ENCODE results near the gene PWWP2A.
"Not testable (repeated sequence)": the region's sequence is repeated elsewhere in the genome, so short reads cannot be mapped to it uniquely, and the experiment has no call there.

The PWWP2A gene

DNA sequence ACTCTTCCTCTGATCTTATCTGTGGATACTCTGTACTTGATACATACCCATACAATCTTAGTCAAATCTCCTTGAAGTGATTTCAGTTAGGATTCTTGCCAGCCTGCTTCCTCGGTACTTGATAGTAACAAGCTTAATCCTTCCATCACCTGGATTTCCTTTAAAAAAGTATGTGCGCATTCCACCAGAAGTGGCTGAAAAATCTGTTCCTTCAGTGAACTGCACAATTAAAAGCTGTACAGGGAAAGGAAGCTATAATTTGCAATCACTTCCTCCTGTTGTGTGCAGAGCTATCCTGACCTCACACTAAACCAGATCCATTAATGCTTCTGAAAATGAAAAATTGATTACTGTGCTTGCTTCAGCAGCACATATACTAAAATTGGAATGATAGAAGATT lies 47.3 kb downstream of the PWWP2A start:
- no peak for DNase-seq (ENCODE audit: low spot score)

DNA sequence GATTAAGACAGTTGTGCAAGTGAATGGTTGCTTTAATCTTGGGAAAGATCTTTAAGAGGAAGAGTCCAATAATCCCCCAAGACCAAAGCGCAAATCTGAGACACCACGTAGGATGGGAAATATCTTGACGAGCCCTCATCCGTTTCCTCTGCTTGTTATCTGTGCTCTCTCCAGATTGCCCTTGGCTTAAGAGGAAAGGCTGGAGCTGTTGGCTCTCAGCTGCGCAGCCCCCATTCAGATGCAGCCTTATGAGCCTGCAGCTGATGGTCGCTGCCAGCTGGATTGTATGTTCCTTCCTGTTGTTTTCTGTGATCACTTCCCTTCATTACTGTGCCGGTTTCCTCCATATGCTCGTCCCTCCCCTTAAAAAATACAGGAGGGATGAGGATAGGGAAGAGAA lies 47.7 kb downstream of the PWWP2A start:
- peak; percentile 64 for DNase-seq (ENCODE audit: low spot score)

DNA sequence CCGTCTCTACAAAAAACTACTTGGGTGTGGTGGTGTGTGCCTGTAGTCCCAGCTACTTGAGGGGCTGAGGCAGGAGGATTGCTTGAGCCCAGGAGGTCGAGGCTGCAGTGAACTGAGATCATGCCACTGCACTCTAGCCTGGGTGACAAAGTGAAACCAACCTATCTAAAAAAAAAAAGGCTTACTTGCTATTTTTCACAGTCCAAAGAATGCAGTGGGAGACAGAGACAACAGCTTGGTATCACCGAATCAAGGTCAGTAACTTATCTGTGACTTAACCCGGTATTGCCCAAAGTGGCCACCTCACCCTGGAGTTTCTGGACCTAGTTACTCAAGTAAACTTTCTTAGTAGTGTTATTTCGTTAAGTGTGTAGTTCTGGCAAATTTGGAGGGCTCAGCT lies 50.1 kb downstream of the PWWP2A start:
- not testable (repeated sequence) for DNase-seq (ENCODE audit: low spot score)

GRCh38 chr5:160064995-160065614 lies 54.1 kb downstream of the PWWP2A start:
- no peak for DNase-seq (ENCODE audit: low spot score)

GRCh38 chr5:160064417-160064810 lies 54.8 kb downstream of the PWWP2A start:
- no peak for DNase-seq (ENCODE audit: low spot score)

- no peak for DNase-seq (ENCODE audit: low spot score)
These were observed 57.5 kb downstream of the PWWP2A start for GRCh38 chr5:160061770-160062169.

DNA sequence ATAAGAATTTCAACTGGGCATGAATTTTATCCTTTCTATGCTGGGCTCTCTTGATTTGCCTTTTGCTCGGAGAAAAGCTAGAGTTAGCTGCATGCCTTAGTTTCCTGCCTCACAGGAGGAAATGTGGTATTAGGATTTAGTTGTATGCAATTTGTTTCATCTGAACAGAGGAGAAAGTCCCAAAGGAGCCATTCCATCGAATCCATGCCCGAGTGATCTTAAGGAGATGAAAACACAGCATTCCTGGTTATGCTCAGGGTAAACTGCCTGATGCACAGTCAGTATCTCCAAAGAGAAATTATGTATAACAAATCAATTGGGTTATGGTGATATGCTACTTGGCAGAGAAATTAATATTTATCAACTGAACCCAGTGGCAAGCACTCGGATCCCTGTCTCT lies 59.2 kb downstream of the PWWP2A start:
- DNase-seq (ENCODE audit: low spot score), result no peak

DNA sequence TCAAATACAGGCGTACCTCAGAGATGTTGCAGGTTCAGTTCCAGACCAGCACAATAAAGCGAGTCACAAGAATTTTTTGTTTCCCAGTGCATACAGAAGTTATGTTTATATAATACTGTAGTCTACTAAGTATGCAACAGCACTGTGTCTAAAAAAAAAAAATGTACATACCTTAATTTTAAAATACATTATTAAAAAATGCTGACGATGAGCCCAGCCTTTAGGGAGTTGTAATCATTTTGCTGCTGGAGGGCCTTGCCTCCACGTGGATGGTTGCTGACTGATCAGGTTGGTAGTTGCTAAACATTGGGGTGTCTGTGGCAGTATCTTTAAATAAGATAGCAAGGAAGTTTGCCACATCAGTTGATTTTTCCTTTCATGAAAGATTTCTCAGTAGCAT lies 62.0 kb downstream of the PWWP2A start:
- DNase-seq (ENCODE audit: low spot score), result no peak

DNA sequence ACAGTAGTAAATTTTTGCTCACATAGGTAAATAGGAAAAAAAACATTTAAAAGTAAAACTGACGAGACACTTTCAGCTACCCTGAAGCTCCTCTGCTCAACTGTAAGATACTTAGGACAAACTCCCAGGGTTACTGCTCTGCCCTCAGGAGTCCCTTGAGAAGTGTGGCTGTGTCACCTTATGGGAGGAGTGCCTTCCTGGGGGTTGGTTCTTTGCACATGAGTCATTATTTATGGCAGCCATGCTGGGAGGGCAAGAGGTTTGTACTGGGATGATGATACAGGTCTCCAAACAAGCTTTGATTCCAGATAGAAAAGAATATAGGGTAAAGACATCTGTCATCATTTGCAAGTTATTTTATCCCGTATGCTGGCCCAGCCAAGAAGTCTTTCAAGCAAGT lies 64.4 kb downstream of the PWWP2A start:
- DNase-seq (ENCODE audit: low spot score), result no peak

- DNase-seq (ENCODE audit: low spot score), result no peak
These were observed 65.2 kb downstream of the PWWP2A start for GRCh38 chr5:160054047-160054446.

DNA sequence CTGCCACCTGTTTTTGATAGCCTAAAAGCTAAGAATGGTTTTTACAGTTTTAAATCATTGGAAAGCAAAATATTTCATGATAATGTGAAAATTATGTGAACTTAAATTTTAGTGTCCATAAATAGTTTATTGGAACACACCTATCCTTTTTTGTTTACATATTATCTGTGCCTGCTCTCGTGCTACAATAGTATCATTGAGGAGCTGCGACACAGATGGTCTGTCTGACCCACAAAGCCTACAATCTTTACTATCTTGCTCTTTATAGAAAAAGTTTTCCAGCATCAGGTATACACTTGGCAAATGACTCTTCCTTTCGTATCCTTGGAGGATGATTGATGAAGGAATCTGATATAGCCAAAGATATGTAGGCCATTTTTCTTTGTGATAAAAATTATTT lies 70.2 kb downstream of the PWWP2A start:
- no peak for DNase-seq (ENCODE audit: low spot score)

- no peak for DNase-seq (ENCODE audit: low spot score)
These were observed 71.1 kb downstream of the PWWP2A start for GRCh38 chr5:160048131-160048530.

DNA sequence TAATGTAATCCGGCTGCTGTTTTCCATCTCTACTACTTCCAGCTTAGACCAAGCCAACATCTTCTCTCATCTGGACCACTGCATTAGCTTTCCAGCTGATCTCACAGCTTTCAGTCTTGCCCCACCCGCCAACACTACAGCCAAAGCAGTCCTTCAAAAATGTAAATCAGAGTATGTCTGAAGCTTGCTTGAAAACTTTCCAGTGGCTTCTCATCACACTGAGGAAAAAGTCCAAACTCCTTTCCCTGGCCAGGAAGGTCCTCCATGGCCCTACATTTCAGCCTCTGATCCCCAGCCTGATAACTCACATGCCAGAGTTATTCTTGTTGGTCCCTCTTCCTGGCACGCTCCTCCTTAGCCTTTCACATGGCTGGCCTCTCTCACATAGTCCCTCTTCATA lies 71.8 kb downstream of the PWWP2A start:
- DNase-seq (ENCODE audit: low spot score), result no peak

- no peak for DNase-seq (ENCODE audit: low spot score)
These were observed 74.3 kb downstream of the PWWP2A start for GRCh38 chr5:160044967-160045366.

GRCh38 chr5:160044391-160044804 lies 74.9 kb downstream of the PWWP2A start:
- no peak for DNase-seq (ENCODE audit: low spot score)

DNA sequence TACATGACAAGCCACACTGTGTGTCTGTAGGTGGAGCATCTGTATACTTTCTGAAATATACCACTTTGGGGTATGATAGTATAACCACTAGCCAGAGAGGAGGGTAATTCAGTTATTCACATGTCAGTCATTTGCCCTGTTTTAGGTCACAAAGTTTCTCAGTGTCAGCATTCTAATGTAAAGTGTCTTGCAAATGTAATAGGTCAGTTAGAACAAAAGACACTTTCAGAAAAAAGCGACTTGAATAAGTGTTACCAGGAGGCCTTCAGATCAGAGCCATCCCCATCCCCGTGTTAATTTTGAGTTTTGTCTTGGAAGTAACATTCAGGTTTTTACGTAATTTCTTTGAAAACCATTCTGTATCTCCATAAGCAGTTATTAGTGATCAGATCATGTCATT lies 76.6 kb downstream of the PWWP2A start:
- no peak for DNase-seq (ENCODE audit: low spot score)
